ENCODE data around the gene SPINDOC. TPM values are rescaled to one million over a fixed set of nuclear protein-coding genes. Genes with fewer than 3 reads are reported as not detected.
"Not testable (repeated sequence)": the region's sequence is repeated elsewhere in the genome, so short reads cannot be mapped to it uniquely, and the experiment has no call there.

Gene SPINDOC
- total RNA-seq, 1 experiment from 2014 or later = 53.8 TPM

- Mint-ChIP-seq H3K4me1 (ENCODE audit: low read depth, unreplicated experiment) (peaks cover 18% of the 10 kb centered on the region), H3K36me3 (ENCODE audit: insufficient read depth, unreplicated experiment) (peaks cover 16% of the 10 kb centered on the region), H3K9me3 (ENCODE audit: low read depth, unreplicated experiment) (no peaks in the 10 kb centered on the region), H3K27me3 (ENCODE audit: unreplicated experiment) (peaks cover 27% of the 10 kb centered on the region), H3K27ac (ENCODE audit: unreplicated experiment) (peak within 1 kb of the TSS; percentile 86), H3K4me3 (ENCODE audit: low read depth, unreplicated experiment) (peak within 1 kb of the TSS; percentile 93)
- DNase-seq = peak; percentile 74
- peak; percentile 83 for TF ChIP-seq CTCF (IDR thresholded peaks at IDR 0.05; ENCODE audit: unreplicated experiment)
- no TSS peak for BruUV-seq (replicated peaks)
- intact Hi-C loops (cut with micrococcal nuclease; ENCODE audit: unreplicated experiment) = no loop called here
- CTCF ChIA-PET = interaction anchor here (0.6 to 1.7 kb wide), 6 partner anchors 11 to 179 kb away, joined by 4 to 7 read pairs (median 5); no protein-coding TSS in a partner anchor
These were observed 44.8 kb upstream of the SPINDOC start, which contains the start of gene ZFTA for GRCh38 chr11:63768237-63769041. Gene ZFTA, minus strand, starts transcription at chr11:63768775. Its CDS starts 153 bp downstream, at chr11:63768622.

- peaks cover 27% of the 10 kb centered on the region for H3K27me3 Mint-ChIP-seq (ENCODE audit: unreplicated experiment)
- no peak overlapping the region for H3K27ac Mint-ChIP-seq (ENCODE audit: unreplicated experiment)
- TF ChIP-seq CTCF (IDR thresholded peaks at IDR 0.05; ENCODE audit: unreplicated experiment) = no peak
- H3K4me3 Mint-ChIP-seq (ENCODE audit: low read depth, unreplicated experiment) = peak overlapping the region; percentile 93
- peaks cover 16% of the 10 kb centered on the region for H3K36me3 Mint-ChIP-seq (ENCODE audit: insufficient read depth, unreplicated experiment)
- peak; percentile 49 for DNase-seq
- CTCF ChIA-PET = interaction anchor here (0.6 to 1.7 kb wide), 3 partner anchors 10 to 179 kb away, joined by 4 to 6 read pairs (median 5); no protein-coding TSS in a partner anchor
- BruUV-seq (replicated peaks) = no TSS peak
- H3K4me1 Mint-ChIP-seq (ENCODE audit: low read depth, unreplicated experiment) = peaks cover 18% of the 10 kb centered on the region
- no peaks in the 10 kb centered on the region for H3K9me3 Mint-ChIP-seq (ENCODE audit: low read depth, unreplicated experiment)
- intact Hi-C loops (cut with micrococcal nuclease; ENCODE audit: unreplicated experiment) = no loop called here
These were observed 44.1 kb upstream of the SPINDOC start for GRCh38 chr11:63769042-63769713.

- DNase-seq = no peak
- peak overlapping the region; percentile 93 for H3K4me3 Mint-ChIP-seq (ENCODE audit: low read depth, unreplicated experiment)
- no peak overlapping the region for H3K27ac Mint-ChIP-seq (ENCODE audit: unreplicated experiment)
- peaks cover 18% of the 10 kb centered on the region for H3K4me1 Mint-ChIP-seq (ENCODE audit: low read depth, unreplicated experiment)
- H3K36me3 Mint-ChIP-seq (ENCODE audit: insufficient read depth, unreplicated experiment) = peaks cover 16% of the 10 kb centered on the region
- TF ChIP-seq CTCF (IDR thresholded peaks at IDR 0.05; ENCODE audit: unreplicated experiment) = no peak
- intact Hi-C loops (cut with micrococcal nuclease; ENCODE audit: unreplicated experiment) = no loop called here
- no TSS peak for BruUV-seq (replicated peaks)
- CTCF ChIA-PET = interaction anchor here (1.6 to 1.7 kb wide), 2 partner anchors 10 to 102 kb away, joined by 5 to 6 read pairs; no protein-coding TSS in a partner anchor
- H3K9me3 Mint-ChIP-seq (ENCODE audit: low read depth, unreplicated experiment) = no peaks in the 10 kb centered on the region
- H3K27me3 Mint-ChIP-seq (ENCODE audit: unreplicated experiment) = peaks cover 27% of the 10 kb centered on the region
These were observed 43.4 kb upstream of the SPINDOC start for GRCh38 chr11:63769714-63770455.

GRCh38 chr11:63770763-63771162, 42.5 kb upstream of the SPINDOC start:
- CTCF ChIA-PET = no interaction called here
- BruUV-seq (replicated peaks) = no TSS peak
- DNase-seq = no peak
- H3K36me3 Mint-ChIP-seq (ENCODE audit: insufficient read depth, unreplicated experiment) = peaks cover 10% of the 10 kb centered on the region
- H3K9me3 Mint-ChIP-seq (ENCODE audit: low read depth, unreplicated experiment) = no peaks in the 10 kb centered on the region
- no peak for TF ChIP-seq CTCF (IDR thresholded peaks at IDR 0.05; ENCODE audit: unreplicated experiment)
- peaks cover 12% of the 10 kb centered on the region for H3K4me1 Mint-ChIP-seq (ENCODE audit: low read depth, unreplicated experiment)
- peaks cover 27% of the 10 kb centered on the region for H3K27me3 Mint-ChIP-seq (ENCODE audit: unreplicated experiment)
- intact Hi-C loops (cut with micrococcal nuclease; ENCODE audit: unreplicated experiment) = no loop called here
- no peak overlapping the region for H3K4me3 Mint-ChIP-seq (ENCODE audit: low read depth, unreplicated experiment)
- H3K27ac Mint-ChIP-seq (ENCODE audit: unreplicated experiment) = no peak overlapping the region

GRCh38 chr11:63771741-63772318, 41.4 kb upstream of the SPINDOC start:
- DNase-seq; intact Hi-C loops (cut with micrococcal nuclease; ENCODE audit: unreplicated experiment); H3K4me3 Mint-ChIP-seq (ENCODE audit: low read depth, unreplicated experiment); H3K4me1 Mint-ChIP-seq (ENCODE audit: low read depth, unreplicated experiment); BruUV-seq (replicated peaks); H3K9me3 Mint-ChIP-seq (ENCODE audit: low read depth, unreplicated experiment); H3K27ac Mint-ChIP-seq (ENCODE audit: unreplicated experiment): not testable (repeated sequence)
- peaks cover 27% of the 10 kb centered on the region for H3K27me3 Mint-ChIP-seq (ENCODE audit: unreplicated experiment)
- H3K36me3 Mint-ChIP-seq (ENCODE audit: insufficient read depth, unreplicated experiment) = peaks cover 10% of the 10 kb centered on the region
- CTCF ChIA-PET = interaction anchor here (0.6 to 0.7 kb wide), 3 partner anchors 18 to 807 kb away, joined by 3 to 5 read pairs (median 3); no protein-coding TSS in a partner anchor
